Liver (tissue), 9 donors: ENCODE measurements around the gene RAB4B. TPM values are rescaled to one million over a fixed set of nuclear protein-coding genes. Genes with fewer than 3 reads are reported as not detected.

Experiments
- DNase-seq: peaks from one replicate; pipeline ENCODE4 v3.0.0-alpha.2; 2017; ENCODE audit warnings: low spot score
- H3K27ac ChIP-seq, 2 donors: one replicate each; pipeline ENCODE4 v1.7.0; 2013; ENCODE audit warnings: inconsistent platforms in 2 of 2, low read length in 2 of 2, control low read depth in 1 of 2, low read depth in 1 of 2, mild to moderate bottlenecking in 1 of 2
- H3K27me3 ChIP-seq, 4 donors: one replicate each; pipeline versions ENCODE4 v1.6.1 to v1.7.0; 2013; ENCODE audit warnings: low read length in 3 of 4, inconsistent platforms in 1 of 4, mild to moderate bottlenecking in 1 of 4, moderate library complexity in 1 of 4; ENCODE audit not compliant: control insufficient read depth in 4 of 4, insufficient read depth in 4 of 4
- H3K36me3 ChIP-seq, 4 donors: one replicate each; pipeline versions ENCODE4 v1.6.1 to v1.7.0; 2013; ENCODE audit warnings: low read length in 3 of 4, mild to moderate bottlenecking in 3 of 4, low read depth in 1 of 4, moderate library complexity in 1 of 4; ENCODE audit not compliant: control insufficient read depth in 4 of 4, insufficient read depth in 3 of 4
- H3K4me1 ChIP-seq, 4 donors: one replicate each; pipeline versions ENCODE4 v1.6.1 to v1.7.0; 2013; ENCODE audit warnings: low read length in 3 of 4, mild to moderate bottlenecking in 3 of 4, moderate library complexity in 1 of 4; ENCODE audit not compliant: control insufficient read depth in 4 of 4, insufficient read depth in 4 of 4
- H3K4me3 ChIP-seq, 3 donors: one replicate each; pipeline versions ENCODE4 v1.6.1 to v1.7.0; 2013; ENCODE audit warnings: low read length in 3 of 3, control low read depth in 1 of 3, low read depth in 1 of 3, mild to moderate bottlenecking in 1 of 3
- H3K9ac ChIP-seq, 2 donors: one replicate each; pipeline ENCODE4 v1.7.0; 2013; ENCODE audit warnings: low read length in 2 of 2, mild to moderate bottlenecking in 2 of 2, moderate library complexity in 2 of 2, control low read depth in 1 of 2, low read depth in 1 of 2
- H3K9me3 ChIP-seq, 4 donors: one replicate each; pipeline versions ENCODE4 v1.6.1 to v1.7.0; 2013; ENCODE audit warnings: low read length in 3 of 4; ENCODE audit not compliant: control insufficient read depth in 4 of 4
- ATF3 ChIP-seq: IDR thresholded peaks from 2 replicates; pipeline ENCODE4 v1.6.1; 2016; ENCODE audit warnings: antibody characterized with exemption
- CTCF ChIP-seq: fragments of 150-350 bp; IDR thresholded peaks from 2 replicates; pipeline ENCODE4 v1.5.1; 2017; ENCODE audit warnings: improper control_type of control experiment, low read depth, low read length; ENCODE audit not compliant: missing input control
- EGR1 ChIP-seq, 2 donors: IDR thresholded peaks; 2 replicates each; pipeline ENCODE4 v1.6.1; 2016 to 2018; ENCODE audit warnings: antibody characterized with exemption in 2 of 2, low read depth in 2 of 2
- FOXA2 ChIP-seq: IDR thresholded peaks from 2 replicates; pipeline ENCODE4 v1.6.1; 2016; ENCODE audit warnings: antibody characterized with exemption
- GABPA ChIP-seq, 2 donors: IDR thresholded peaks in 1 of 2; conservative IDR thresholded peaks in 1 of 2; 2 replicates each; pipeline ENCODE4 v1.6.1; 2016; ENCODE audit warnings: antibody characterized with exemption in 2 of 2, mild to moderate bottlenecking in 1 of 2, moderate library complexity in 1 of 2
- HNF4A ChIP-seq, 2 donors: conservative IDR thresholded peaks; 2 replicates each; pipeline ENCODE4 v1.6.1; 2016; ENCODE audit warnings: antibody characterized with exemption in 2 of 2, mild to moderate bottlenecking in 2 of 2
- HNF4G ChIP-seq: IDR thresholded peaks from 2 replicates; pipeline ENCODE4 v1.6.1; 2016; ENCODE audit warnings: antibody characterized with exemption
- JUND ChIP-seq, 2 donors: IDR thresholded peaks; 2 replicates each; pipeline ENCODE4 v1.6.1; 2016; ENCODE audit warnings: antibody characterized with exemption in 2 of 2
- MAX ChIP-seq: IDR thresholded peaks from 2 replicates; pipeline ENCODE4 v1.6.1; 2016; ENCODE audit warnings: antibody characterized with exemption
- NR2F2 ChIP-seq: IDR thresholded peaks from 2 replicates; pipeline ENCODE4 v1.6.1; 2016; ENCODE audit warnings: antibody characterized with exemption
- RAD21 ChIP-seq, 2 donors: IDR thresholded peaks; 2 replicates each; pipeline ENCODE4 v1.6.1; 2016; ENCODE audit warnings: antibody characterized with exemption in 2 of 2, mild to moderate bottlenecking in 2 of 2
- REST ChIP-seq: IDR thresholded peaks from 2 replicates; pipeline ENCODE4 v1.6.1; 2016; ENCODE audit warnings: antibody characterized with exemption, mild to moderate bottlenecking
- RXRA ChIP-seq, 2 donors: IDR thresholded peaks; 2 replicates each; pipeline ENCODE4 v1.6.1; 2017 to 2018; ENCODE audit warnings: antibody characterized with exemption in 2 of 2, mild to moderate bottlenecking in 1 of 2
- SP1 ChIP-seq: IDR thresholded peaks from 2 replicates; pipeline ENCODE4 v1.6.1; 2018; ENCODE audit warnings: antibody characterized with exemption, mild to moderate bottlenecking
- TAF1 ChIP-seq: conservative IDR thresholded peaks from 2 replicates; pipeline ENCODE4 v1.6.1; 2016; ENCODE audit warnings: antibody characterized with exemption, mild to moderate bottlenecking
- YY1 ChIP-seq: IDR thresholded peaks from 2 replicates; pipeline ENCODE4 v1.6.1; 2016; ENCODE audit warnings: antibody characterized with exemption, mild to moderate bottlenecking
- ZBTB33 ChIP-seq: IDR thresholded peaks from 2 replicates; pipeline ENCODE4 v1.6.1; 2016; ENCODE audit warnings: antibody characterized with exemption
- WGBS: extraction: QIAGEN DNeasy Blood & Tissue Kit; methylation state at CpG from one replicate; pipeline ENCODE4 v1.1.7; 2013; 5-methylcytosine and 5-hydroxymethylcytosine counted together
- polyA plus RNA-seq, 2 donors: library from polyadenylated mRNA; stranded (reverse) in 1 of 2; unstranded in 1 of 2; fragments of 200-250 nt in 1 of 2; fragments of >200 nt in 1 of 2; fragmentation: Nextera tagmentation in 1 of 2; extraction: Ambion mirVana in 1 of 2; gene quantifications; one replicate each; pipeline versions ENCODE4 v1.2.1 to v1.2.3, GENCODE V29; 2013 to 2015
- total RNA-seq, 2 donors: library from RNA; depleted of rRNA; stranded (reverse); fragments of >200 nt; gene quantifications; one replicate each; pipeline ENCODE4 v1.2.3, GENCODE V29; 2014
- donor health status: healthy.
- donor health status: healthy.
- donor health status: healthy.
- donor health status: healthy.
- donor health status: healthy.

Gene RAB4B
- total and polyA plus RNA-seq, 4 donors = 5.5 to 16.9 (median 12.9) TPM

GRCh38 chr19:40800997-40801377 is 22.9 kb downstream of the RAB4B start (continued):
- TF ChIP-seq ATF3 = no peak
- no peak for TF ChIP-seq YY1

- peak overlapping the region; percentile 48 to 82 for H3K27ac ChIP-seq
- peaks cover 34 to 76% (median 68%) of the 10 kb centered on the region in 4 donors for H3K4me1 ChIP-seq
- H3K27me3 ChIP-seq = no peaks in the 10 kb centered on the region
- H3K9me3 ChIP-seq = no peaks in the 10 kb centered on the region
- TF ChIP-seq TAF1 (no peak), REST (no peak), MAX (no peak), SP1 (no peak), RXRA (IDR thresholded peaks at IDR 0.05) (no peak), CTCF (no peak), YY1 (no peak), GABPA (IDR thresholded peaks at IDR 0.05 in 1 of 2, conservative IDR thresholded peaks at IDR 0.05 in 1 of 2) (no peak), ZBTB33 (no peak), HNF4A (conservative IDR thresholded peaks at IDR 0.05) (no peak), FOXA2 (no peak), NR2F2 (no peak), RAD21 (IDR thresholded peaks at IDR 0.05) (no peak), EGR1 (IDR thresholded peaks at IDR 0.05; ENCODE audit: low read depth in 2 of 2) (no peak), ATF3 (no peak), HNF4G (no peak), JUND (IDR thresholded peaks at IDR 0.05) (no peak)
- no peak for DNase-seq
- no peak overlapping the region for H3K4me3 ChIP-seq
- peaks cover 0 to 5% (median 3%) of the 10 kb centered on the region in 4 donors for H3K36me3 ChIP-seq
- no peak overlapping the region for H3K9ac ChIP-seq
- 61% methylated on average over 13 of the region's 13 CpGs for WGBS
Observed at GRCh38 chr19:40801426-40802299, 23.6 kb downstream of the RAB4B start.
